OCI-LY7 (cell line): ENCODE results near the gene SOAT2.

ENCODE experiments used
- EZH2phosphoT487 ChIP-seq: fragments of 200-600 bp; sonication (generic); IDR thresholded peaks from 2 replicates; pipeline ENCODE4 v1.6.1; 2018; ENCODE audit warnings: low read depth, borderline replicate concordance, mild to moderate bottlenecking, mixed run types, antibody characterized with exemption, low read length, moderate library complexity, mixed read lengths
- TF ChIP-seq, protein P1 (sequence below): fragments of 200-600 bp; sonication (generic); conservative IDR thresholded peaks from 2 replicates; pipeline ENCODE4 v1.5.1; 2014; ENCODE audit warnings: mild to moderate bottlenecking, antibody characterized with exemption, low read length, moderate library complexity, mixed read lengths

DNA sequence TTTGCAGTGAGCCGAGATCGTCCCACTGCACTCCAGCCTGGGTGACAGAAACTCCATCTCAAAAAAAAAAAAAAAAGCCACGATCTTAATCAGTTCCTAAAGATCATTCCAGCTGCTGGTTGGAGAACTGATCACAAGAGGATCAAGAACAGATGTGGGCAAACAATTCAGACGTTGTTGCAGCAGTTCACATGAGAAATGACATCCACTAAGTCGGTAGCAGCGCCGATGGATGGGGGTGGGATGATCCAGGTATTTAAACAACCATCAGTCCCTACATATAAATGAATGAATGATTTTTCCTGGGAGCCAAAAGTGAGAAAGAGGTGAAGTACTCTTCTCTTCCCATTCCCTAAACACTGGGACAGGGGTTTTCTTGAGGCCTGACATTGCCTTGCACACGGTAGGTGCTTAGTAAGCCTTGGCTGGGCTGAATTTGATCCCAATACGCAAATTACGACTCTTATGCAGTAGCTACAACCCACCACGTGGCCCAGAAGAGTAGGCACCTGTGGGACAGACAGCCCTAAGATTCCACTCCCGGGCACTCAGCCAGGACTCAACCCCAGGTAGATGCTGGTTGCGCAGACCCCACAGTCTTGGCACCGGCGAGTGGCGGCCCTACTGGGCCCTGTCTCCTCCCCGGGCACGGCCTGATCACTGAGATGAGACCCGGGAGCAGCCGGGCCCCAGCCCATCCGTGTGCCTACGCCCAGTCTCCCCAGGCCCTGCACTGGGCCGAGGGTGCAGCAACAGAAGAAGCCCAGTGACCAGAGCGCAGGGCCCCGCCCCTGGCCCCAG is 24.7 kb upstream of the SOAT2 start:
- TF ChIP-seq, protein P1, sequence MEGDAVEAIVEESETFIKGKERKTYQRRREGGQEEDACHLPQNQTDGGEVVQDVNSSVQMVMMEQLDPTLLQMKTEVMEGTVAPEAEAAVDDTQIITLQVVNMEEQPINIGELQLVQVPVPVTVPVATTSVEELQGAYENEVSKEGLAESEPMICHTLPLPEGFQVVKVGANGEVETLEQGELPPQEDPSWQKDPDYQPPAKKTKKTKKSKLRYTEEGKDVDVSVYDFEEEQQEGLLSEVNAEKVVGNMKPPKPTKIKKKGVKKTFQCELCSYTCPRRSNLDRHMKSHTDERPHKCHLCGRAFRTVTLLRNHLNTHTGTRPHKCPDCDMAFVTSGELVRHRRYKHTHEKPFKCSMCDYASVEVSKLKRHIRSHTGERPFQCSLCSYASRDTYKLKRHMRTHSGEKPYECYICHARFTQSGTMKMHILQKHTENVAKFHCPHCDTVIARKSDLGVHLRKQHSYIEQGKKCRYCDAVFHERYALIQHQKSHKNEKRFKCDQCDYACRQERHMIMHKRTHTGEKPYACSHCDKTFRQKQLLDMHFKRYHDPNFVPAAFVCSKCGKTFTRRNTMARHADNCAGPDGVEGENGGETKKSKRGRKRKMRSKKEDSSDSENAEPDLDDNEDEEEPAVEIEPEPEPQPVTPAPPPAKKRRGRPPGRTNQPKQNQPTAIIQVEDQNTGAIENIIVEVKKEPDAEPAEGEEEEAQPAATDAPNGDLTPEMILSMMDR, result no peak
- no peak for TF ChIP-seq EZH2phosphoT487
